Tibial nerve (tissue), 4 donors: ENCODE measurements around the gene PCDHGA4.

Experiments
- EP300 ChIP-seq, 2 donors: sonication (generic); formaldehyde crosslinking; IDR thresholded peaks; one replicate each; pipeline ENCODE4 v1.6.1; 2017; ENCODE audit warnings: antibody characterized with exemption in 2 of 2, mild to moderate bottlenecking in 1 of 2
- POLR2A ChIP-seq, 2 donors: fragments of 450-650 bp; IDR thresholded peaks; one replicate each; pipeline ENCODE4 v1.6.1; 2017; ENCODE audit warnings: antibody characterized with exemption in 2 of 2, mild to moderate bottlenecking in 2 of 2, moderate library complexity in 2 of 2
- TF ChIP-seq, protein P1 (sequence below), 5 experiments: fragments of 200-600 bp in 3 of 5; fragments of 450-650 bp in 2 of 5; sonication (generic) in 3 of 5; IDR thresholded peaks; one replicate each; pipeline ENCODE4 v1.5.1; 2016 to 2019; ENCODE audit warnings: antibody characterized with exemption in 5 of 5, mild to moderate bottlenecking in 3 of 5, moderate library complexity in 2 of 5

DNA sequence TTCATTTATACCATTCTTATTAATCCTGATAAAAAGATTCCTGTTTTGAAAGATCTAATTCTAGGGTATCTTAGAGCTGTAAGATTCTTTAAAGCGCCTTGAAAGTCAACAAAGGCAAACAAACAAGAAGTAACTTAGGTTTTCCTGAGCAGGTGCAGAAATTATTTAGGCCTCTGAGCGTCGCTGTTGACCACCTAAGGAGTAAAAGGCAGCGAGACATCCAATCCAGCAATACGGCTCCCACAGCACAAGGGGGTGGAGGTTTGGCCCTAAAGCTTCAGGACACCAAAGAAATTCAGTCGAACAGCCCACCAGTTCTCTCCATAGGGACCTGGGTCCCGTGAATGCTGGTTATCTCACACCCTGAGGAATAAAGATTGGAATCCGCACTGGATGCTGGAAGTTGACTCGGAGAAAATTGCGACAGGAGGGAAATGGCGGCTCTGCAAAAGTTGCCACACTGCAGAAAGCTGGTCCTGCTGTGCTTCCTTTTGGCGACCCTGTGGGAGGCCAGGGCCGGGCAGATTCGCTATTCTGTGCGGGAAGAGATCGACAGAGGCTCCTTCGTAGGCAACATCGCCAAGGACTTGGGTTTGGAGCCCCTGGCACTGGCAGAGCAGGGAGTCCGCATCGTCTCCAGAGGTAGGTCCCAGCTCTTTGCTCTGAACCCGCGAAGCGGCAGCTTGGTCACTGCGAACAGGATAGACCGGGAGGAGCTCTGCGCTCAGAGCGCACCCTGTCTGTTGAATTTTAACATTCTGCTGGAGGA is 16.1 kb upstream of the PCDHGA4 start, which contains the start of gene PCDHGA2:
- TF ChIP-seq POLR2A (IDR thresholded peaks at IDR 0.05) (no peak), EP300 (IDR thresholded peaks at IDR 0.05) (no peak)
- TF ChIP-seq, protein P1, sequence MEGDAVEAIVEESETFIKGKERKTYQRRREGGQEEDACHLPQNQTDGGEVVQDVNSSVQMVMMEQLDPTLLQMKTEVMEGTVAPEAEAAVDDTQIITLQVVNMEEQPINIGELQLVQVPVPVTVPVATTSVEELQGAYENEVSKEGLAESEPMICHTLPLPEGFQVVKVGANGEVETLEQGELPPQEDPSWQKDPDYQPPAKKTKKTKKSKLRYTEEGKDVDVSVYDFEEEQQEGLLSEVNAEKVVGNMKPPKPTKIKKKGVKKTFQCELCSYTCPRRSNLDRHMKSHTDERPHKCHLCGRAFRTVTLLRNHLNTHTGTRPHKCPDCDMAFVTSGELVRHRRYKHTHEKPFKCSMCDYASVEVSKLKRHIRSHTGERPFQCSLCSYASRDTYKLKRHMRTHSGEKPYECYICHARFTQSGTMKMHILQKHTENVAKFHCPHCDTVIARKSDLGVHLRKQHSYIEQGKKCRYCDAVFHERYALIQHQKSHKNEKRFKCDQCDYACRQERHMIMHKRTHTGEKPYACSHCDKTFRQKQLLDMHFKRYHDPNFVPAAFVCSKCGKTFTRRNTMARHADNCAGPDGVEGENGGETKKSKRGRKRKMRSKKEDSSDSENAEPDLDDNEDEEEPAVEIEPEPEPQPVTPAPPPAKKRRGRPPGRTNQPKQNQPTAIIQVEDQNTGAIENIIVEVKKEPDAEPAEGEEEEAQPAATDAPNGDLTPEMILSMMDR (IDR thresholded peaks at IDR 0.05): peak in 4 of 5 experiments; percentile 22 to 53 (median 37)
